K562 (cell line): Measurements from ENCODE around the gene ANAPC16. TPM values are rescaled to one million over a fixed set of nuclear protein-coding genes. Genes with fewer than 3 reads are reported as not detected.

Experiments used
- ATAC-seq: fragments of 200-7000 bp; cut with Tn5 transposase; 3 replicates; pipeline ENCODE4 v1.9.1; 2020; ENCODE audit warnings: moderate library complexity
- BruUV-seq: library from RNA; stranded (reverse); fragments of 400-500 nt; replicated peaks from 2 replicates; lab custom pipeline; 2021; lab: Mats Ljungman, UMichigan
- CTCF ChIA-PET: fragments of 300-600 bp; formaldehyde crosslinking; extraction: SDS; loops from one replicate; lab custom pipeline; 2021; ENCODE audit warnings: low intra/inter-chr PET ratio; lab: Yijun Ruan, JAX
- POLR2A ChIA-PET: fragments of 300-600, 350-650 bp; sonication (Branson Sonifier 250); formaldehyde crosslinking; extraction: SDS; loops from one replicate; lab custom pipeline; 2021; ENCODE audit warnings: antibody characterized with exemption, inconsistent platforms; lab: Yijun Ruan, JAX
- DNase-seq, 4 experiments: peaks; one replicate each; pipeline versions ENCODE4 v3.0.0 to v3.0.0-alpha.2; 2011 to 2018; ENCODE audit warnings: low spot score in 3 of 4, mixed read lengths in 3 of 4; ENCODE audit errors: extremely low read depth in 1 of 4
- FAIRE-seq: peaks from 2 replicates; lab custom pipeline; 2011; peaks lifted over from hg19 to GRCh38; lab: Jason Lieb, UNC
- H2AFZ ChIP-seq: 2 replicates; pipeline ENCODE4 v1.6.0; 2011; ENCODE audit warnings: low read depth, low read length, control low read depth, inconsistent platforms
- H3K27ac ChIP-seq: fragments of 200-600 bp; 3 replicates; pipeline ENCODE4 v1.8.0; 2011; ENCODE audit warnings: low read depth, mild to moderate bottlenecking, control low read depth, inconsistent platforms, low read length, moderate library complexity, mixed read lengths; ENCODE audit errors: extremely low read depth
- H3K27me3 ChIP-seq, 2 experiments: fragments of 300-600 bp in 1 of 2; 2 replicates in 1 of 2; 3 replicates in 1 of 2; pipeline versions ENCODE4 v1.6.0 to v1.8.0; 2011; ENCODE audit warnings: inconsistent platforms in 2 of 2, low read length in 2 of 2, mild to moderate bottlenecking in 1 of 2, mixed read lengths in 1 of 2, moderate library complexity in 1 of 2; ENCODE audit not compliant: control insufficient read depth in 2 of 2, insufficient read depth in 2 of 2
- H3K36me3 ChIP-seq: fragments of 300-600 bp; 3 replicates; pipeline ENCODE4 v1.8.0; 2011; ENCODE audit warnings: mild to moderate bottlenecking, low read length, inconsistent platforms; ENCODE audit not compliant: control insufficient read depth, insufficient read depth
- H3K4me1 ChIP-seq, 2 experiments: fragments of 200-600 bp in 1 of 2; replicated peaks in 1 of 2; 2 replicates in 1 of 2; 3 replicates in 1 of 2; pipeline versions ENCODE4 v1.5.1 to v1.8.0; 2011; ENCODE audit warnings: inconsistent platforms in 2 of 2, low read length in 2 of 2, mild to moderate bottlenecking in 1 of 2, mixed read lengths in 1 of 2, moderate library complexity in 1 of 2; ENCODE audit not compliant: control insufficient read depth in 2 of 2, insufficient read depth in 2 of 2
- H3K4me2 ChIP-seq: 2 replicates; pipeline ENCODE4 v1.6.1; 2011; ENCODE audit warnings: low read length, control low read depth, inconsistent platforms, mixed read lengths; ENCODE audit not compliant: insufficient read depth
- H3K4me3 ChIP-seq: fragments of 200-600 bp; sonication (generic), shearing (Covaris generic); 2 replicates; pipeline ENCODE4 v1.5.1; 2016; ENCODE audit warnings: control low read depth, inconsistent platforms
- H3K79me2 ChIP-seq: fragments of 200-600 bp; 3 replicates; pipeline ENCODE4 v1.8.0; 2011; ENCODE audit warnings: low read length, inconsistent platforms; ENCODE audit not compliant: control insufficient read depth, insufficient read depth
- H3K9ac ChIP-seq, 2 experiments: 2 replicates each; pipeline versions ENCODE4 v1.6.0 to v1.6.1; 2011; ENCODE audit warnings: low read depth in 2 of 2, low read length in 2 of 2, control low read depth in 1 of 2, inconsistent platforms in 1 of 2, mild to moderate bottlenecking in 1 of 2, mixed read lengths in 1 of 2; ENCODE audit not compliant: insufficient read depth in 1 of 2
- H3K9me1 ChIP-seq: one replicate; pipeline ENCODE4 v1.6.0; 2011; ENCODE audit warnings: inconsistent platforms, mild to moderate bottlenecking, low read length, moderate library complexity; ENCODE audit not compliant: control insufficient read depth, insufficient read depth
- H3K9me3 ChIP-seq: replicated peaks from 2 replicates; pipeline ENCODE4 v1.5.1; 2011; ENCODE audit warnings: low read depth, low read length, inconsistent platforms; ENCODE audit not compliant: control insufficient read depth, insufficient read depth
- H4K20me1 ChIP-seq: replicated peaks from 2 replicates; pipeline ENCODE4 v1.6.1; 2011; ENCODE audit warnings: low read length, inconsistent platforms, mixed read lengths; ENCODE audit not compliant: control insufficient read depth, insufficient read depth
- GTF2F1 ChIP-seq: IDR thresholded peaks from 2 replicates; pipeline ENCODE4 v1.6.1; 2011; ENCODE audit warnings: low read depth, low read length, improper control_type of control experiment
- HLTF ChIP-seq: fragments of 450-650 bp; IDR thresholded peaks from 2 replicates; pipeline ENCODE4 v1.6.1; 2016
- MCM3 ChIP-seq: fragments of 450-650 bp; IDR thresholded peaks from 2 replicates; pipeline ENCODE4 v1.6.1; 2016
- MECOM ChIP-seq: fragments of 250-450 bp; sonication (Bioruptor Pico); IDR thresholded peaks from 2 replicates; pipeline ENCODE4 v1.8.0; 2022; ENCODE audit warnings: inconsistent platforms
- NCOR1 ChIP-seq: fragments of 450-650 bp; IDR thresholded peaks from 2 replicates; pipeline ENCODE4 v1.6.1; 2016; ENCODE audit warnings: mild to moderate bottlenecking, moderate library complexity
- NEUROD1 ChIP-seq: fragments of 150-350 bp; IDR thresholded peaks from 2 replicates; pipeline ENCODE4 v1.6.1; 2014; ENCODE audit warnings: borderline replicate concordance, low read length, low read depth; ENCODE audit not compliant: partially characterized antibody
- NFIC ChIP-seq: fragments of 450-650 bp; IDR thresholded peaks from 2 replicates; pipeline ENCODE4 v1.6.1; 2017; ENCODE audit warnings: mild to moderate bottlenecking, inconsistent platforms
- SAFB2 ChIP-seq: fragments of 200-400 bp; formaldehyde crosslinking; IDR thresholded peaks from 2 replicates; pipeline ENCODE4 v1.6.1; 2018; ENCODE audit warnings: borderline replicate concordance, low read length, low read depth, moderate library complexity; ENCODE audit not compliant: severe bottlenecking
- SMARCA4 ChIP-seq: fragments of 450-650 bp; IDR thresholded peaks from 2 replicates; pipeline ENCODE4 v1.6.1; 2016
- TEAD4 ChIP-seq, 2 experiments: sonication (generic) in 1 of 2; formaldehyde crosslinking in 1 of 2; IDR thresholded peaks; 2 replicates each; pipeline versions ENCODE4 v1.6.1 to v1.8.0; 2012 to 2022; ENCODE audit warnings: borderline replicate concordance in 1 of 2, inconsistent platforms in 1 of 2, low read length in 1 of 2, mild to moderate bottlenecking in 1 of 2, missing genetic modification reagents in 1 of 2
- THRB ChIP-seq: fragments of 450-650 bp; formaldehyde crosslinking; conservative IDR thresholded peaks from 2 replicates; pipeline ENCODE4 v1.4.0; 2022; ENCODE audit warnings: mild to moderate bottlenecking, missing genetic modification characterization
- ZFX ChIP-seq: sonication (generic); formaldehyde crosslinking; IDR thresholded peaks from 2 replicates; pipeline ENCODE4 v1.8.0; 2022; ENCODE audit warnings: mild to moderate bottlenecking, missing genetic modification reagents, moderate library complexity
- ZNF551 ChIP-seq: fragments of 250-450 bp; sonication (Bioruptor Pico); IDR thresholded peaks from 2 replicates; pipeline ENCODE4 v1.5.0; 2021; ENCODE audit warnings: mild to moderate bottlenecking, moderate library complexity
- ZNF707 ChIP-seq: fragments of 250-450 bp; sonication (Bioruptor Pico); conservative IDR thresholded peaks from 2 replicates; pipeline ENCODE4 v1.8.0; 2022; ENCODE audit warnings: inconsistent platforms, mild to moderate bottlenecking, moderate library complexity
- ZZZ3 ChIP-seq: fragments of 450-650 bp; IDR thresholded peaks from 2 replicates; pipeline ENCODE4 v1.6.1; 2016; ENCODE audit warnings: antibody characterized with exemption, mild to moderate bottlenecking, moderate library complexity
- WGBS: fragments of 100-300 bp; shearing (Covaris generic); methylation state at CpG from one replicate; pipeline ENCODE4 v1.1.6; 2016; ENCODE audit warnings: low coverage, mixed read lengths; ENCODE audit not compliant: insufficient coverage; ENCODE audit errors: missing lambda C conversion rate; 5-methylcytosine and 5-hydroxymethylcytosine counted together
- in situ Hi-C: fragments of 300-500 bp; cut with MboI; formaldehyde crosslinking; loops from 4 replicates; pipeline ENCODE4 v1.15.0; 2018; ENCODE audit warnings: inconsistent platforms, mixed read lengths
- intact Hi-C: fragments of 100-400 bp; cut with micrococcal nuclease; formaldehyde crosslinking; loops from 2 replicates; pipeline ENCODE4 v1.14.2; 2022
- polyA plus RNA-seq, 8 experiments: library from polyadenylated mRNA; depleted of rRNA in 4 of 8; stranded (reverse) in 5 of 8; unstranded in 3 of 8; fragments of >200 nt; fragmentation: Nextera tagmentation in 2 of 8; fragmentation: Illumina TruSeq in 1 of 8; extraction: Ambion mirVana in 2 of 8; extraction: Trizol in 1 of 8; gene quantifications; 2 replicates each; pipeline versions ENCODE4 v1.2.1 to v1.2.3, GENCODE V29; 2011 to 2014; ENCODE audit warnings: inconsistent platforms in 1 of 8, missing spikeins in 1 of 8
- total RNA-seq, 7 experiments: library from RNA; depleted of rRNA in 6 of 7; stranded (reverse); fragments of >200 nt in 6 of 7; fragmentation: Illumina TruSeq in 2 of 7; extraction: Trizol in 2 of 7; gene quantifications; 2 replicates each; pipeline versions ENCODE4 v1.2.1 to v1.2.3, GENCODE V29; 2011 to 2021; ENCODE audit warnings: low replicate concordance in 1 of 7
- TF ChIP-seq, protein P1 (sequence below): fragments of 250-450 bp; sonication (Bioruptor Pico); IDR thresholded peaks from 2 replicates; pipeline ENCODE4 v1.9.0; 2021; ENCODE audit warnings: mild to moderate bottlenecking, inconsistent platforms

ANAPC16 gene
- total and polyA plus RNA-seq, 9 of the 15 experiments (the other 6 are each of a cell fraction or from before 2014, with no cell fraction given), result 42.6 to 208 (median 108) TPM

DNA sequence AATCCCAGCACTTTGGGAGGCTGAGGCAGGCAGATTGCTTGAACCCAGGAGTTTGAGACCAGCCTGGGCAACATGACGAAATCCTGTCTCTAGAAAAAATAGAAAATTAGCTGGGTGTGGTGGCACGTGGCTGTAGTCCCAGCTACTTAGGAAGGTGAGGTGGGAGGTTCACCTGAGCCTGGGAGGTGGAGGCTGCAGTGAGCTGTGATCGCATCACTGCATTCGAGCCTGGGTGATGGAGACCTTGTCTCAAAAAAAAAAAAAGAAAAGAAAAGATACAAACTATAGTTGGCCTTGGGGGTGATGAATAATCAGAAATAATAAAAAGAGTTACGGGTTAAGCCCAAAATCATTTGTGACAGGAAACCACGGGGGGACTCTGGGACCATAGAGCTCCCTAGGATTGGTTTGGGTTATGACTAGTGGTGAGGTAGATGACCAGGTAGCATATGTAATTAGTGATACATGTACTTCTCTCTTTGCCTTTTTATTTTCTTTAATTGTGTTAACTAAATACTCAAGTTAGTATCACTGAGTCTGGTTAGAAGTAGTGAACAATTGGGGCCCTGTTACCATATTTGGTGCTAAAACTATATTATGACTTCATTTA, 10.7 kb downstream of the ANAPC16 start:
- 87% methylated on average over 5 of the region's 6 CpGs for WGBS
- ChIA-PET CTCF (no interaction called here), POLR2A (interaction anchor here (0.6 to 9.2 kb wide), 7 partner anchors 10 to 827 kb away, joined by 3 to 70 read pairs (median 4); partner anchors contain the start of genes ANAPC16, ASCC1 and DDIT4)
- no peaks in the 10 kb centered on the region for H3K27me3 ChIP-seq
- H3K4me2 ChIP-seq, result no peak overlapping the region
- no peak overlapping the region for H3K4me3 ChIP-seq
- H3K9me1 ChIP-seq, result no peaks in the 10 kb centered on the region
- H3K27ac ChIP-seq, result no peak overlapping the region
- intact Hi-C loops (no loop called here), in situ Hi-C loops (loop anchor here (10.0 kb wide), 1 partner anchor 322 kb away; no protein-coding TSS in a partner anchor)
- peaks cover 4 to 11% of the 10 kb centered on the region in 2 experiments; a peak in 2 of 5 replicates for H3K4me1 ChIP-seq
- H3K36me3 ChIP-seq, result peaks cover 44% of the 10 kb centered on the region
- H2AFZ ChIP-seq, result no peak overlapping the region
- no peaks in the 10 kb centered on the region for H4K20me1 ChIP-seq
- no peak overlapping the region for H3K9ac ChIP-seq
- BruUV-seq, result no TSS peak
- DNase-seq (no peak), FAIRE-seq (no peak), ATAC-seq (no peak)
- H3K9me3 ChIP-seq, result no peaks in the 10 kb centered on the region
- peaks cover 44% of the 10 kb centered on the region for H3K79me2 ChIP-seq
- TF ChIP-seq ZZZ3, result no peak
- no peak for TF ChIP-seq MCM3
- TF ChIP-seq ZNF707 (CRISPR knock-in tag), result no peak
- TF ChIP-seq, protein P1, sequence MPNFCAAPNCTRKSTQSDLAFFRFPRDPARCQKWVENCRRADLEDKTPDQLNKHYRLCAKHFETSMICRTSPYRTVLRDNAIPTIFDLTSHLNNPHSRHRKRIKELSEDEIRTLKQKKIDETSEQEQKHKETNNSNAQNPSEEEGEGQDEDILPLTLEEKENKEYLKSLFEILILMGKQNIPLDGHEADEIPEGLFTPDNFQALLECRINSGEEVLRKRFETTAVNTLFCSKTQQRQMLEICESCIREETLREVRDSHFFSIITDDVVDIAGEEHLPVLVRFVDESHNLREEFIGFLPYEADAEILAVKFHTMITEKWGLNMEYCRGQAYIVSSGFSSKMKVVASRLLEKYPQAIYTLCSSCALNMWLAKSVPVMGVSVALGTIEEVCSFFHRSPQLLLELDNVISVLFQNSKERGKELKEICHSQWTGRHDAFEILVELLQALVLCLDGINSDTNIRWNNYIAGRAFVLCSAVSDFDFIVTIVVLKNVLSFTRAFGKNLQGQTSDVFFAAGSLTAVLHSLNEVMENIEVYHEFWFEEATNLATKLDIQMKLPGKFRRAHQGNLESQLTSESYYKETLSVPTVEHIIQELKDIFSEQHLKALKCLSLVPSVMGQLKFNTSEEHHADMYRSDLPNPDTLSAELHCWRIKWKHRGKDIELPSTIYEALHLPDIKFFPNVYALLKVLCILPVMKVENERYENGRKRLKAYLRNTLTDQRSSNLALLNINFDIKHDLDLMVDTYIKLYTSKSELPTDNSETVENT (CRISPR knock-in tag), result no peak
- TF ChIP-seq MECOM (CRISPR knock-in tag), result no peak
- no peak for TF ChIP-seq NCOR1
- no peak for TF ChIP-seq THRB
- no peak for TF ChIP-seq TEAD4 (IDR thresholded peaks at IDR 0.05; ENCODE audit: low read length)
- no peak for TF ChIP-seq TEAD4 (CRISPR knock-in tag; IDR thresholded peaks at IDR 0.05; ENCODE audit: borderline replicate concordance)
- no peak for TF ChIP-seq ZNF551 (CRISPR knock-in tag)
- no peak for TF ChIP-seq HLTF
- no peak for TF ChIP-seq NFIC
- no peak for TF ChIP-seq SMARCA4
- TF ChIP-seq ZFX (CRISPR knock-in tag), result no peak
- TF ChIP-seq GTF2F1, result no peak
- TF ChIP-seq SAFB2, result no peak
- no peak for TF ChIP-seq NEUROD1
